Heart right ventricle (tissue), 16 donors: ENCODE measurements around the gene CLIC3. TPM values are rescaled to one million over a fixed set of nuclear protein-coding genes. Genes with fewer than 3 reads are reported as not detected.
"Not testable (repeated sequence)": the region's sequence is repeated elsewhere in the genome, so short reads cannot be mapped to it uniquely, and the experiment has no call there.

ENCODE experiments used
- ATAC-seq, 8 donors: fragments of 200-7000 bp; cut with Tn5 transposase; one replicate each; pipeline ENCODE4 v1.9.1; 2020; ENCODE audit warnings: mild to moderate bottlenecking in 8 of 8, moderate library complexity in 8 of 8, moderate number of reproducible peaks in 1 of 8
- DNase-seq, 2 donors: peaks; one replicate each; pipeline ENCODE4 v3.0.0-alpha.2; 2020
- H3K27ac ChIP-seq, 10 donors: fragments of 200-600 bp; sonication (generic) in 2 of 10; one replicate each; pipeline versions ENCODE4 v1.5.0 to v1.8.0; 2020 to 2022; ENCODE audit warnings: mild to moderate bottlenecking in 3 of 10
- H3K27me3 ChIP-seq, 7 donors: fragments of 200-600 bp; one replicate each; pipeline ENCODE4 v1.8.0; 2021 to 2022; ENCODE audit warnings: mild to moderate bottlenecking in 2 of 7
- H3K36me3 ChIP-seq, 9 donors: fragments of 200-600 bp; sonication (generic) in 1 of 9; one replicate each; pipeline versions ENCODE4 v1.5.0 to v1.8.0; 2020 to 2022; ENCODE audit warnings: mild to moderate bottlenecking in 2 of 9
- H3K4me1 ChIP-seq, 9 donors: fragments of 200-600 bp; sonication (generic) in 1 of 9; one replicate each; pipeline versions ENCODE4 v1.5.0 to v1.8.0; 2020 to 2022; ENCODE audit warnings: mild to moderate bottlenecking in 4 of 9
- H3K4me3 ChIP-seq, 10 donors: fragments of 200-600 bp; sonication (generic) in 2 of 10; one replicate each; pipeline versions ENCODE4 v1.5.0 to v1.8.0; 2020 to 2022; ENCODE audit warnings: mild to moderate bottlenecking in 7 of 10, moderate library complexity in 2 of 10
- H3K9me3 ChIP-seq, 11 donors: fragments of 200-600 bp in 10 of 11; sonication (generic) in 2 of 11; one replicate each; pipeline versions ENCODE4 v1.5.0 to v1.8.0; 2013 to 2022; ENCODE audit warnings: mild to moderate bottlenecking in 2 of 11, control low read depth in 1 of 11, moderate library complexity in 1 of 11
- CTCF ChIP-seq, 9 donors: fragments of 200-600 bp; sonication (generic) in 2 of 9; IDR thresholded peaks; one replicate each; pipeline versions ENCODE4 v1.5.0 to v1.8.0; 2021 to 2022; ENCODE audit warnings: antibody characterized with exemption in 9 of 9, mild to moderate bottlenecking in 5 of 9, moderate library complexity in 1 of 9
- WGBS, 2 donors: extraction: QIAGEN DNeasy Blood & Tissue Kit; methylation state at CpG; one replicate each; pipeline ENCODE4 v1.1.7; 2013; ENCODE audit warnings: inconsistent platforms in 1 of 2; 5-methylcytosine and 5-hydroxymethylcytosine counted together
- intact Hi-C, 10 donors: fragments of 100-400 bp; cut with DNase I; formaldehyde crosslinking; loops; one replicate each; pipeline versions ENCODE4 v1.11.1 to v1.14.2; 2022
- polyA plus RNA-seq, 2 donors: library from polyadenylated mRNA; stranded (reverse); fragments of 200-250 nt; gene quantifications; one replicate each; pipeline ENCODE4 v1.2.3, GENCODE V29; 2013
- total RNA-seq, 10 donors: library from RNA; stranded (reverse); fragmentation: NEBNext Ultra II Directional in 3 of 10; extraction: Animal tissue kit (Norgen Biotek cat#: 25700) in 3 of 10; gene quantifications; one replicate each; pipeline versions ENCODE4 v1.2.1 to v1.2.4, GENCODE V29; 2021 to 2023
- donor health status: Arrhythmogenic right ventricular cardiomyopathy.
- donor health status: ischemic (EF 13 %, LVEDD 7.1; RV severe dilation, severe dysfunction).
- donor health status: healthy with polysubstance abuse.
- donor health status: DM: no; HTN: yes; CAD: no.
- donor health status: DM: no; HTN: no; CAD: no.
- donor health status: ischemic (EF 25% LVEDD 6.9; RV normal size, moderate dysfunction).
- donor health status: ischemic (EF 25% LVEDD 5.7; RV mildly dilated, moderate dysfunction).
- donor health status: healthy.
- donor health status: DM: yes; HTN: yes; CAD: no.
- donor health status: Ischemic cardiomyopathy.
- donor health status: ischemic (EF 35%, LVEDD 5.7; RV mildly dilated, moderate dysfunction).
- donor health status: nonischemic (EF 11% LVEDD 7.7; RV severe dilation, severe dysfunction).
- donor health status: DM: yes; HTN: yes; CAD: no.
- donor health status: PGD.
- donor health status: ischemic (EF 29% LVEDD 5.4; RV normal size, mild dysfunction).
- donor health status: nonischemic (EF 23%, LVEDD 6.1; RV moderate dilation, normal function).

The CLIC3 gene
- total and polyA plus RNA-seq, 12 donors, result 0.46 to 21.4 (median 3.2) TPM

DNA sequence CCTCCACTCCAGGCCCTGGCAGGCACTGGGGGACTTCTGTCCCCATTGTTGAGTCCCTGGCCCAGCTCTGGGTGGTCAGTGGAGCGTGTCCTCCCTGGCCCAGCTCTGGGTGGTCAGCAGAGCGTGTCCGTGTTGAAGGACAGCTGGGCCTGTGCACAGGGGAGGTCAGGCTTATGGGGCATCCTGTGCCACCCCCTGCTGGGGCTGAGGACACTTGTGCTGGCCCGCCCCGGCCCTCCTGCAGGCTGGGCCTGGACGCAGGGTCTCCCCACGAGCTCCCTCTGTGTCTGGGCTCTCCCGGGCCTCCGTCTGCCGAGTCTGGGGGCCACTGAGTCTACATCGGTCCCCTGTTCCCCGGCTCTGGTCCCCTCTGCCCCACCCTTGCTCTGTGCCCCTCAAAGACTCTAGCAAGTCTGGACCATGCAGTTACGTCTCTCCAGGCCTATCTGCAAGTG lies 11.5 kb upstream of the CLIC3 start:
- intact Hi-C loops, result no loop called here
- H3K36me3 ChIP-seq, result peaks cover 0 to 43% (median 14%) of the 10 kb centered on the region in 9 donors
- ATAC-seq (peak in 3 of 8 donors; percentile 7 to 17 (median 14)), DNase-seq (no peak)
- WGBS, 2 donors, result 90% methylated on average over 13 of the region's 13 CpGs
- H3K4me1 ChIP-seq, result peaks cover 0 to 8% (median 0%) of the 10 kb centered on the region in 9 donors
- no peak overlapping the region for H3K27ac ChIP-seq
- no peaks in the 10 kb centered on the region for H3K27me3 ChIP-seq
- H3K9me3 ChIP-seq, result peaks cover 0 to 13% (median 0%) of the 10 kb centered on the region in 11 donors
- TF ChIP-seq CTCF (IDR thresholded peaks at IDR 0.05), result no peak
- no peak overlapping the region for H3K4me3 ChIP-seq

DNA sequence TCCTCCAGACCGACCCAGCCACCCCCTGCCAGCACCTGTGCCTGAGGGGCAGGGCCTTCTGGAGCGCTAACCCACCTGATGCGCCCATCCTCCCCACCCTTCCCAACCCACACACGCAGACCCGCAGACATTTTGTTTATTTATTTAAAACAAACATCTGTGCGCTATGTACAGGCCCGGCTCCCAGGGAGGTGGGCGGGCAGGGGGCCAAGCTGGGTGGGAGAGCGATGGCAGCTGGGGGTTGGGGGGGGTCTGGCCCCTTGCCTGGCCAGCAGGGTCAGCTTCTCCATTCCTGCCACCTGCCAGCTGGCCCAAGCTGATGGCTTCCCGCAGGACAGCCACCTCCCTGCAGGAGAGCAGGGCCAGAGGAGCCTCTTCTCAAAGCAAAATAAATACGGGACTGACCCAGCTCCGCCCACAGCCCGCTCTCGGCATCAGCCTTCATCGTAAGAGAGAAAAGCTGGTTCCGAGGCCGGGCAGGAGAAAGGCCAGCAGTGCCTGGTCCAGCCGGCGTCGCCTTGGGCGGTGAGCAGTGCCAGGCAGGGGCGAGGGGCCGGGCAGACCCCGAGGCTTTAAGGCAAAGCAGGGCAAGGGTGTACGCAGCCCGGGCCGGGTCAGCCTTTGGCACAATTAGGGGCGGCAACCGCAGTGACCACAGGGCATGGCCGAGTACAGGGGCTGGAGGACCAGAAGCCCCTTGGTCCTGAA lies 10.9 kb upstream of the CLIC3 start:
- no peaks in the 10 kb centered on the region for H3K27me3 ChIP-seq
- no peak overlapping the region for H3K27ac ChIP-seq
- 84 to 85% methylated on average over 28 to 30 of the region's 30 CpGs for WGBS, 2 donors
- intact Hi-C loops, result no loop called here
- H3K4me1 ChIP-seq, result peaks cover 0 to 8% (median 0%) of the 10 kb centered on the region in 9 donors
- TF ChIP-seq CTCF (IDR thresholded peaks at IDR 0.05), result no peak
- peaks cover 0 to 13% (median 0%) of the 10 kb centered on the region in 11 donors for H3K9me3 ChIP-seq
- ATAC-seq, result peak in 2 of 8 donors; percentile 18 to 36
- peaks cover 0 to 37% (median 10%) of the 10 kb centered on the region in 9 donors for H3K36me3 ChIP-seq
- no peak overlapping the region for H3K4me3 ChIP-seq
- no peak for DNase-seq

DNA sequence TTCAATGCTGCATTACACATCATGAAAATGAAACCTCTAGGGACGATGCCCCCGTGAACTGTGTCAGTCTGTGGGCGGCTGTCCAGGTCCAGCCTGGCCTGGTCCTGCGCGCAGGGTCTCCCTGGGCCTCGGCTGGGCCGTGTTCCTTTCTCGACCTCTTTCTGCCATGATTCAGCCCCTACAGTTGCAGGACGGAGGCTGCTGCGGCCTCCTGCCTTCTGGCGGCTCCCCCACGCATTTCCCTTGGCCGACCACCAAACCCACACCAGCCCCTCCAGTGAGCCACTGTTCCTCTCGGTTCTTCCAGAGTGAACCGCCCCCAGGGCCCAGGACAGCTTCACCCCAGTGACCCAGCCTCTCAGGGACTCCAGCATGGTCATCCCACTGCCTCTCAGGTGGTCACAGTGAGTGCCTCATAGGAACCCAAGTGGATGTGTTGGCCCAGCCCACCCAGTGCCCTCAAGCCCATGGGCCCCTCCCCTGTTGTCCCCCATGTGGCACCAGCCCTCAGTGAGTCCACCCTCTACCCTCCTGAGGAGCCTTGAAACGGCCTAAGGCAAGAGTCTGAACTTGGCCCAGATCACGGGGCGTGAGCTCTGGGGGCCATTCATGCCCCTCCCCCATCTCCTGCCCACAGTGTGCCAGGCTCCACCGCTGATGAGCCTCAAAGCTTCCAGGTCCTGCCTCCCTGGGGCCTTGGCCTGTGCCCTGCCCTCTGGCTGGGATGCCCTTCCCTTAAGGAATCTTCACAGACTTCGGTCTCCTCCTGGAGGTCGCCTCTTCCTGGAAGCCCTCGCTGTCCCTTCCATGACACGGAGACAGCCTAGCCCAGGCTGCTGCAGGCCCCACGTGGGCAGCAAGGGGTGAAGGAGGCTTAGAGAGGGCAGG lies 10.0 kb upstream of the CLIC3 start:
- 71% methylated on average over 24 of the region's 24 CpGs for WGBS, 2 donors
- intact Hi-C loops, result no loop called here
- Histone ChIP-seq H3K27me3 (no peaks in the 10 kb centered on the region), H3K27ac (no peak overlapping the region), H3K9me3 (peaks cover 0 to 13% (median 0%) of the 10 kb centered on the region in 11 donors), H3K4me3 (no peak overlapping the region), H3K4me1 (peaks cover 0 to 8% (median 0%) of the 10 kb centered on the region in 9 donors), H3K36me3 (peaks cover 0 to 28% (median 1%) of the 10 kb centered on the region in 9 donors)
- TF ChIP-seq CTCF (IDR thresholded peaks at IDR 0.05), result no peak
- DNase-seq (no peak), ATAC-seq (peak in 4 of 8 donors; percentile 22 to 30 (median 28))

DNA sequence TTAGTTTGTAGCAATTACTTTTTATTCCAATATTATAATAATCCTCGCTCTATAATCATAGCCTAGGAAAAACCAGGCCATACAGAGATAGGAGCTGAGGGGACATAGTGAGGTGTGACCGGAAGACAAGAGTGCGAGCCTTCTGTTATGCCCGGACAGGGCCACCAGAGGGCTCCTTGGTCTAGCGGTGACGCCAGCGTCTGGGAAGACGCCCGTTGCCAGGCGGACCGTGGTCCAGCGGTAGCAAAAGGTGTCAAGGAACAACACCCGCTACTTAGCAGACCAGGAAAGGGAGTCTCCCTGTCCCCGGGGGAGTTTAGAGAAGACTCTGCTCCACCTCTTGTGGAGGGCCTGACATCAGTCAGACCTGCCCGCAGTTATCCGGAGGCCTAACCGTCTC lies 7.9 kb upstream of the CLIC3 start:
- DNase-seq, ATAC-seq, H3K4me3 ChIP-seq, H3K27ac ChIP-seq, H3K27me3 ChIP-seq, intact Hi-C loops: not testable (repeated sequence)
- WGBS, 2 donors, result 40 to 47% methylated on average over 17 of the region's 17 CpGs
- Histone ChIP-seq H3K9me3 (peaks cover 0 to 13% (median 0%) of the 10 kb centered on the region in 11 donors), H3K4me1 (peaks cover 0 to 28% (median 0%) of the 10 kb centered on the region in 9 donors), H3K36me3 (peaks cover 0 to 14% (median 0%) of the 10 kb centered on the region in 9 donors)
- TF ChIP-seq CTCF (IDR thresholded peaks at IDR 0.05), result peak in 8 of 9 donors; percentile 13 to 50 (median 39)
